PC-9 (cell line): ENCODE measurements around the gene SMCP. TPM values are rescaled to one million over a fixed set of nuclear protein-coding genes. Genes with fewer than 3 reads are reported as not detected.

Source experiments
- BruUV-seq: library from RNA; stranded (reverse); fragments of 400-500 nt; replicated peaks from 2 replicates; lab custom pipeline; 2021; lab: Mats Ljungman, UMichigan
- CTCF ChIA-PET: fragments of 300-600 bp; sonication (Branson Sonifier 250); formaldehyde crosslinking; loops from one replicate; lab custom pipeline; 2022; ENCODE audit warnings: antibody characterized with exemption; lab: Charles Lee
- POLR2A ChIA-PET: fragments of 300-600 bp; sonication (Branson Sonifier 250); formaldehyde crosslinking; loops from one replicate; lab custom pipeline; 2022; ENCODE audit warnings: antibody characterized with exemption; ENCODE audit not compliant: unreplicated experiment; lab: Charles Lee
- DNase-seq, 2 experiments: peaks; one replicate each; pipeline versions ENCODE4 v3.0.0 to v3.0.0-alpha.2; 2015 to 2022; ENCODE audit warnings: mixed read lengths in 1 of 2
- H2AFZ ChIP-seq: fragments of 200-600 bp; sonication (generic); 2 replicates; pipeline ENCODE4 v1.8.1; 2017; ENCODE audit warnings: antibody characterized with exemption
- H3F3A ChIP-seq: fragments of 200-600 bp; sonication (generic); 2 replicates; pipeline ENCODE4 v1.8.1; 2017; ENCODE audit warnings: antibody characterized with exemption, mild to moderate bottlenecking, low read depth; ENCODE audit not compliant: insufficient read depth
- H3K27ac ChIP-seq: fragments of 200-600 bp; sonication (generic); 2 replicates; pipeline ENCODE4 v1.6.1; 2016; ENCODE audit warnings: mixed run types
- H3K27me3 ChIP-seq: fragments of 200-600 bp; sonication (generic); 2 replicates; pipeline ENCODE4 v1.6.1; 2016; ENCODE audit warnings: low read depth, mixed run types; ENCODE audit not compliant: insufficient read depth
- H3K36me3 ChIP-seq: fragments of 200-600 bp; sonication (generic); 2 replicates; pipeline ENCODE4 v1.6.1; 2016; ENCODE audit warnings: low read depth, mixed run types
- H3K4me1 ChIP-seq: fragments of 200-600 bp; sonication (generic); replicated peaks from 2 replicates; pipeline ENCODE4 v1.6.1; 2016; ENCODE audit warnings: mixed run types; ENCODE audit not compliant: insufficient read depth
- H3K4me2 ChIP-seq: fragments of 200-600 bp; sonication (generic); 2 replicates; pipeline ENCODE4 v1.6.1; 2017; ENCODE audit warnings: mixed run types
- H3K4me3 ChIP-seq: fragments of 200-600 bp; sonication (generic); 2 replicates; pipeline ENCODE4 v1.6.1; 2016; ENCODE audit warnings: mixed run types
- H3K79me2 ChIP-seq: fragments of 200-600 bp; sonication (generic); 2 replicates; pipeline ENCODE4 v1.6.1; 2017; ENCODE audit warnings: low read depth, mixed run types
- H3K9me2 ChIP-seq: fragments of 200-600 bp; sonication (generic); 2 replicates; pipeline ENCODE4 v1.8.1; 2017; ENCODE audit warnings: mild to moderate bottlenecking; ENCODE audit not compliant: insufficient read depth
- H3K9me3 ChIP-seq: fragments of 200-600 bp; sonication (generic); 2 replicates; pipeline ENCODE4 v1.8.1; 2016; ENCODE audit warnings: low read depth; ENCODE audit not compliant: insufficient read depth
- H4K20me1 ChIP-seq: fragments of 200-600 bp; sonication (generic); 2 replicates; pipeline ENCODE4 v1.8.1; 2017; ENCODE audit not compliant: insufficient read depth
- EZH2 ChIP-seq: fragments of 200-600 bp; sonication (generic); IDR thresholded peaks from 2 replicates; pipeline ENCODE4 v1.8.0; 2017; ENCODE audit warnings: antibody characterized with exemption, low read depth
- intact Hi-C: fragments of 100-400 bp; cut with micrococcal nuclease; formaldehyde crosslinking; loops from one replicate; pipeline ENCODE4 v1.10.0; 2022; ENCODE audit not compliant: unreplicated experiment
- total RNA-seq: library from RNA; stranded (reverse); gene quantifications from 2 replicates; pipeline ENCODE4 v1.2.3, GENCODE V29; 2021
- TF ChIP-seq, protein P1 (sequence below): fragments of 200-600 bp; sonication (generic); conservative IDR thresholded peaks from 2 replicates; pipeline ENCODE4 v1.6.1; 2017; ENCODE audit warnings: mixed run types, antibody characterized with exemption, mild to moderate bottlenecking, moderate library complexity

Gene SMCP
- total RNA-seq, 1 experiment from 2014 or later = not detected

GRCh38 chr1:152879559-152880198 lies 1.6 kb downstream of the SMCP start:
- no peaks in the 10 kb centered on the region for H3K9me2 ChIP-seq
- H4K20me1 ChIP-seq = no peaks in the 10 kb centered on the region
- H3F3A ChIP-seq = no peaks in the 10 kb centered on the region
- no peak for DNase-seq
- ChIA-PET CTCF (no interaction called here), POLR2A (no interaction called here)
- intact Hi-C loops = no loop called here
- no peak overlapping the region for H2AFZ ChIP-seq
- H3K36me3 ChIP-seq = no peaks in the 10 kb centered on the region
- H3K9me3 ChIP-seq = no peaks in the 10 kb centered on the region
- no peaks in the 10 kb centered on the region for H3K27me3 ChIP-seq
- H3K4me3 ChIP-seq = no peak overlapping the region
- no peak overlapping the region for H3K27ac ChIP-seq
- H3K4me1 ChIP-seq = 0 out of 2 replicates have a peak, but pooled peaks cover 8% of the 10 kb centered on the region
- H3K4me2 ChIP-seq = no peak overlapping the region
- no peaks in the 10 kb centered on the region for H3K79me2 ChIP-seq
- no TSS peak for BruUV-seq
- TF ChIP-seq, protein P1, sequence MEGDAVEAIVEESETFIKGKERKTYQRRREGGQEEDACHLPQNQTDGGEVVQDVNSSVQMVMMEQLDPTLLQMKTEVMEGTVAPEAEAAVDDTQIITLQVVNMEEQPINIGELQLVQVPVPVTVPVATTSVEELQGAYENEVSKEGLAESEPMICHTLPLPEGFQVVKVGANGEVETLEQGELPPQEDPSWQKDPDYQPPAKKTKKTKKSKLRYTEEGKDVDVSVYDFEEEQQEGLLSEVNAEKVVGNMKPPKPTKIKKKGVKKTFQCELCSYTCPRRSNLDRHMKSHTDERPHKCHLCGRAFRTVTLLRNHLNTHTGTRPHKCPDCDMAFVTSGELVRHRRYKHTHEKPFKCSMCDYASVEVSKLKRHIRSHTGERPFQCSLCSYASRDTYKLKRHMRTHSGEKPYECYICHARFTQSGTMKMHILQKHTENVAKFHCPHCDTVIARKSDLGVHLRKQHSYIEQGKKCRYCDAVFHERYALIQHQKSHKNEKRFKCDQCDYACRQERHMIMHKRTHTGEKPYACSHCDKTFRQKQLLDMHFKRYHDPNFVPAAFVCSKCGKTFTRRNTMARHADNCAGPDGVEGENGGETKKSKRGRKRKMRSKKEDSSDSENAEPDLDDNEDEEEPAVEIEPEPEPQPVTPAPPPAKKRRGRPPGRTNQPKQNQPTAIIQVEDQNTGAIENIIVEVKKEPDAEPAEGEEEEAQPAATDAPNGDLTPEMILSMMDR = no peak
- no peak for TF ChIP-seq EZH2

- Histone ChIP-seq H3K4me1 (0 out of 2 replicates have a peak, but pooled peaks cover 9% of the 10 kb centered on the region), H2AFZ (no peak overlapping the region), H3K4me3 (no peak overlapping the region), H3K27me3 (no peaks in the 10 kb centered on the region), H3F3A (no peaks in the 10 kb centered on the region), H3K9me2 (no peaks in the 10 kb centered on the region), H3K27ac (no peak overlapping the region), H3K79me2 (no peaks in the 10 kb centered on the region), H3K36me3 (no peaks in the 10 kb centered on the region), H4K20me1 (no peaks in the 10 kb centered on the region), H3K9me3 (no peaks in the 10 kb centered on the region), H3K4me2 (no peak overlapping the region)
- DNase-seq = no peak
- TF ChIP-seq, protein P1 = no peak
- TF ChIP-seq EZH2 = no peak
- no TSS peak for BruUV-seq
- intact Hi-C loops = no loop called here
- POLR2A ChIA-PET = no interaction called here
- CTCF ChIA-PET = no interaction called here
Observed at GRCh38 chr1:152880316-152880715, 2.2 kb downstream of the SMCP start.

GRCh38 chr1:152880907-152881306 lies 2.8 kb downstream of the SMCP start:
- H3K9me3 ChIP-seq = no peaks in the 10 kb centered on the region
- TF ChIP-seq EZH2 = no peak
- TF ChIP-seq, protein P1 = no peak
- no peaks in the 10 kb centered on the region for H3F3A ChIP-seq
- H3K4me2 ChIP-seq = no peak overlapping the region
- no peak overlapping the region for H3K27ac ChIP-seq
- H3K9me2 ChIP-seq = no peaks in the 10 kb centered on the region
- CTCF ChIA-PET = no interaction called here
- no TSS peak for BruUV-seq
- 0 out of 2 replicates have a peak, but pooled peaks cover 9% of the 10 kb centered on the region for H3K4me1 ChIP-seq
- no peak overlapping the region for H3K4me3 ChIP-seq
- intact Hi-C loops = no loop called here
- no peaks in the 10 kb centered on the region for H3K79me2 ChIP-seq
- H2AFZ ChIP-seq = no peak overlapping the region
- POLR2A ChIA-PET = no interaction called here
- no peak for DNase-seq
- no peaks in the 10 kb centered on the region for H3K36me3 ChIP-seq
- H3K27me3 ChIP-seq = no peaks in the 10 kb centered on the region
- H4K20me1 ChIP-seq = no peaks in the 10 kb centered on the region
